NK-92 treated with Interleukin-12 subunit alpha and Interleukin-12 subunit beta, amount 100 ng/mL, for 24 hours (cell line): ENCODE measurements around the gene ADAMTS17.

Experiments
- DNase-seq: peaks from one replicate; lab custom pipeline; 2025; lab: John Stamatoyannopoulos, UW

ADAMTS17 gene

DNA sequence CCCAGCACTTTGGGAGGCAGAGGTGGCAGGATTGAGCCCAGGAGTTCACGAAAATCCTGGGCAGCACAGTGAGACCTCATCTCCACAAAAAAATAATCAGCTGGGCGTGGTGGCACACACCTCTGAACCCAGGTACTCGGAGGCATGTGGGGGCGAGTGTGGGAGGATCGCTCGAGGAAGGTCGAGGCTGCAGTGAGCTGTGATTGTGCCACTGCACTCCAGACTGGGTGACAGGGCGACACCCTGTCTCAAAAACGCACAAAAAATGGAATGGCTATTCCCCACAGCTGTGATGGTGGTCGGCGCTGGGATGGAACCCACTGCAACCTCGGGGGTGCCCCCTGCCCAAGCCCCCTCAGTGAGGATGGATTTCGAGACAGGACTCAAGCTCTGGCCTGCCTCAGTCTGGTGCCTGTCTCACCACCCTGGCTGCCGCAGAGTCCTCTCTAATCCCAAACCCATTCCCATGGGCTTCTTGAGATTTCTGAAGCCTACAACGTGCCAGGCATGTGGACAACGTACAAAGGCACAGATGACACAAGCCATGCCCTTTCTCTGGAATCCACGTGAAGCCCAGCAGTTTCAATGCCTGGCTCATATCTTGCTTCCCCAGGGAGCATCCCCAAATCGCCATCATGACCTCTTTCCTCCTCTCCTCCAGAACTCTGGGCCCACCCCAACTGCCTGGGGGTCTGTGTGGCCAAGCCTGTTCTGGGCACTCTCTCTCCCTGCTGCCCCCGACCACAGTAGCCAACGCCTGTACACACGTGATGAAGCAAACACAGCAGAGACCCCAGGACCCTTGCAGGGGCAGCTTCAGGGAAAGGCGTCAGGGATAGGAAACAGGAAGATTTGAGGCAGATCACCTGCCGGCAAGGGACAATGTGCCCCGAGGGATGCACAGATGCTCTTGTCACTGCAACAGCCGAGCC is 32.4 kb downstream of the ADAMTS17 start:
- no peak for DNase-seq

DNA sequence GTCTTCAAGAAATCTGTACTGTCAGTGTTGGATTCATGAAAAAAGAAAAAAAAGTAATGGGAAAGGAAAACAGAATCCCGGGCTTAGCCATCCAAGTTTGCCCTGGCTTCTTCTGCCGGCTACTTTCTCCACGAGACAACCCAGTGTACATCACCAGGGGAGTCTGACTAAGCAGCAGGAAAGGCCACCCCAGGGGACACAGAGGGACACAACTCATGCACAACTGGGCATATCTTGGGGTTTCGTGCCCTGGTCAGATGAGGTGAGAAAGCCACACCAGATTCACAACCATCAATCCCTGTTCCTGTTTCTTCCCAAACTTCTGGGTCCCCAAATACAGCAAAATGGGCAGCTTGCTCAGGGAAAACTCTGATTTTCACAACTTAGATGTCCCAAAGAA is 33.2 kb downstream of the ADAMTS17 start:
- no peak for DNase-seq

DNA sequence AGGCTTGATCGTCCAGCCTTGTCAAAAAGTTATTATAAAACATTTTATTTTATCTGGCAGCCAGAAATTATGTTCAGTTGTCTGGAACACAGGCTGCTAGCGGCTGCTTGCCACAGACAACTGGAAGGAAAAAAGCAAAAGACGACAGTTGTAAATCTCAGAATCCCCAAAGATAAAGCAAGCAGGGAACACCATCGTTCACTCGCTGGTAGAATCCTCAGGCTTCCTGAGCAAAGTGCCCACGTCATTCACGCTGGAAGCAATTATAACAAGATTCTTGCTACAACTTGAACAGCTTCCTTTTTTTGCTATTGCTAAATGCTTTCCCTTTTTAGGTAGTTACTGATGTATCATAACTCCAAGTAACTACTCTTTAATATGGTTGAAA is 33.6 kb downstream of the ADAMTS17 start:
- DNase-seq, result no peak

DNA sequence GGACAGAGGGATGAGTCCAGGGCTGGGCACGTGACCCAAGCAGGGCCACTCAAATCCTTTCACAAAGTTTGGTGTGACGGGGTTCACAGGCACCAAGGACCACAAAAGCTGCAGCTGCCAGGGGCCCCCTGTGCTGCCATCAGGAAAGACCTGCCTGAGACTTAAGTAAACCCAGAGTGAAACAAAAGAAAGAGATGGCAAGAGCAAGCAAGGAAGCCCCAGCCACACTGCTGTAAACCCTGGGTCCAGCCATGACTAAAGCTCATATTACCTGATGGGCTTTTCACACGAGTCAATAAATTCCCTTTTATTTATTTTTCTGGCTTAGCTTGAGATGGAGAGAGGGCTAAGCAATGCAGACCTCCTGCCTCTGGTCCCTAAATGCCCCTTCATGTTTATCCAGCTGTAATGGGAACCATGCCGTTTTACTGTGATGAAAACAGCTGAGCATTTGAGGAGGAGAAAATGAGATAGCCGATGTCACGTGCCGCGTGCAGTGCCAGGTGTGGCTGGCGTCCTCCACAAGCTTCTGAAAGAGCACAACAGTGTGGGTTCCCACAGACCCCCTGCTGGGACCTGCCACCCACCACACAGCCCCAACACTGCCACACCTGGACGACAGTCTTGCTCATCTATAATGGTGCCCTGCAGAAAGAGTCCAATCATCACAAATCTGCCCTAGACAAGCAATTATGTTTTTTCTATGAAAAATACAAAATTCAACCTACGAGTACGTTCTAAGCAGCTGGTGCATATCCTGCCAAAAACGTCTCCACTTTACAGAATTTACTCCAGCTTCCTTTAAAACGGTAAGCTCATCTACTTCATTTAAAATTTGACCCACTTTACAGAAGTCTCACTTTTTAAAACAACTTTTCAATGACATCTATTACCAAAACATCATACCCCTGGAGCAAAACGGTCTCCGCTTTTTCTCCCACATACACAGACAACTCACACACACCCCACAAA is 34.2 kb downstream of the ADAMTS17 start:
- DNase-seq, result no peak

DNA sequence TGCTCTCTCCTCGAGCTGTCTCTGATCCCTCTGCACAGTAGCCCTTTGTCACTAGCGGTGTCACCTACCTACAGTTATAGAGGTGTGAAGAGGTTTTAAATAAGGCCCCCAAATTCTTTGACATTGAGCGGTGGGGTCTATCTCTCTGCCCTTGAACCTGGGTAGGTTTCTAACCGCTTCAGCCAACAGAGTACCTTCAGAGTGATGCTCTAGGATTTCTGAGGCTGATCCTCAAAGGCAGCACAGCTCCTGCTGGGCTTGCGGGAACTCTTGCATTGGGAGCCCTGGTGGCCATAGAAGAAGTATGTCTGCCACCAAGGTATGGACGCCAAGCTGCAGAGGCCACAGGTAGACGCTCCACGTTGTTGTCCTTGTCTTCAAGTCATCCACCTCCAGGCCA is 35.7 kb downstream of the ADAMTS17 start:
- DNase-seq, result no peak

DNA sequence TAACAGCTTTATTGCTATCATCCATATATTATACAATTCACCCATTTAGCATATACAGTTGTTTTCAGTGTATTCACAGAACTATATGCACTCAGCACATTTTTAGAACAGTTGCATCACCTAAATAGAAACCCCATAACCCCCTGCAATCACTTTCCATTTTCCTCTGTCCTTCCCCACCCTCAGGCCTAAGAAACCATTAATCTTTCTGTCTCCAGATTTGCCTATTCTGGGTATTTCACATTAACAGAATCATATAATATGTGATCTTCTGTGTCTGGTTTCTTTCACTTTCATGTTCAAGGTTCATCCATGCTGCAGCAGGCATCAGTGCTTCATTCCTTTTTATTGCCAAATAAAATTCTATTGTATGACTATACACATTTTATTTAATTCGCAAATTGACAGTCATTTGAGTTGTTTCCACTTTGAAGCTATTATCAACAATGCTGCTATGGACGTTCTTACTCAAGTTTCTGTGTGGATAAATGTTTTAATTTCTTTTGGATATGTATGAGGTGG is 39.8 kb downstream of the ADAMTS17 start:
- no peak for DNase-seq

DNA sequence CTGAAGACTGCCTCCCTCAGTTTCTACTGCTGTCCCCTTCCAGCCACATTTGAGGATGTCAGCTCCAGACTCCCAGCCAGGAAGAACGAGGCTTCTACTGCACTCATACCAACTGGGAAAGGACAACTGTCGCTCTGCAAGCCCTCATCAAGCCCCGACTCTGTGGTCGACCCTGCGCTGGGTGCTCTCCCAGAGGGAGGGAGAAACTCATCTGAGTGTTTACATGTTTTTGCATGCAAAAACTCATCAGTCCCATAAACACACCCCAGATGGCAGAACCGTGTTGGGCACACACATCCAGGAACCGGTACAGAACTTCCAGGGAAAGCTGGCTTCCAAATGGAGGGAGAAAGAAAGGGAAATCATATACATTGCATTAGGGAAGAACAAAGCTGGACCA is 43.5 kb downstream of the ADAMTS17 start:
- no peak for DNase-seq

DNA sequence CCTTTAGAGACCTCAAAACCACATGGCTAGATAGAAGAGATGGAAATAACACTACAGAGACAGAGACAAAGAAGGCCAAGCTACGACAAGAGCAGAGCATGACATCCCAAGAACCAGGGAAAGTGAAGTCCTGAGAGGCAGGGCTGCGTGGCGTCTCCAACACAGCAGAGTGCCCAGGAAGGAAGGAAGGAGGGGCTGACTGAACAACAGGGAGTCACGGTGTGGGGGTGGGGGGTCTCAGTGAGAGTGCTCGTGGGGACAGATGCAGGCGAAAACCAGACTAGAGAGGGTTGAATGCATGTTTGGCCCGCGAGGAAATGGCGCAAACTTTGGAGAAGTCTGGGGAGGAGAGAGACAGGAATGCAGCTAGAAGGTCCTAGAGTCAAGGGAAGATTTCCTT is 44.0 kb downstream of the ADAMTS17 start:
- DNase-seq, result no peak

DNA sequence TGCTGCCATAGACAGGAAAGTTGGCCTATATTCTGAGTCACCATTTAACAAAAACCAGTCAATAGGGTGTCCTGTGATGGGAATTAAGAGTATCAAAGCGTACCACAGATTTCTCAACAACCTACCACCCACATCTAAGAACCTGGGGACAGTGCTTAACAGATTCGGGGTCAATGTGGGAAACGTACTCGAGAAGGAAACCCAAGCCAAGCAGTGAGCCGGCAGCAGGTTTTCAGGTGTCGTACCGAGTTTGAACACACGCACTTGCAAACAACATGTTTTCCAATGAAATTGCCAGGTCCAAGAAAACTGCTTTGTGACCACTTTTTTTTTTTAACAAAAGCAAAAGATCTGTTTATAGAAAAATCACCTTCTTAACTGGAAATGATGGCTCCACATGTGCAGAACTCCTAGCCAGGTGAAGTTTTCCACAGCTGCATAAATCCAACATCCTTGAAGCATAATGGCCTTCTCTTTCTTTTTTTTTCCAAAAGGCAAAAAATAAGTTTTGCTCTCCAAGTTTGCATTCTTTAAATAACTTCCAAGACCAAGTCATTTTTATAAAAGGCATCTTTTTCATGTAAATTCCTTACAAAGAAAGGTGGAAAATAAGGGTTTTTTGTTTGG is 45.7 kb downstream of the ADAMTS17 start:
- no peak for DNase-seq

DNA sequence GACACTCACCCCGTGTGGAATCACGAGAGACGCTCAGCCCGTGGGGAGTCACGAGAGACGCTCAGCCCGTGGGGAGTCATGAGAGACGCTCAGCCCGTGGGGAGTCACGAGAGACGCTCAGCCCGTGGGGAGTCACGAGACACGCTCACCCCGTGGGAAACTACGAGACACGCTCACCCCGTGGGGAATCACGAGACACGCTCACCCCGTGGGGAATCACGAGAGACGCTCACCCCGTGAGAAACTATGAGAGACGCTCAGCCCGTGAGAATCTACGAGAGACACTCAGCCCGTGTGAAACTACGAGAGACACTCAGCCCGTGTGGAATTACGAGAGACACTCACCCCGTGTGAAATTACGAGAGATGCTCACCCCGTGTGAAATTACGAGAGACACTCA is 49.8 kb downstream of the ADAMTS17 start:
- DNase-seq, result no peak

DNA sequence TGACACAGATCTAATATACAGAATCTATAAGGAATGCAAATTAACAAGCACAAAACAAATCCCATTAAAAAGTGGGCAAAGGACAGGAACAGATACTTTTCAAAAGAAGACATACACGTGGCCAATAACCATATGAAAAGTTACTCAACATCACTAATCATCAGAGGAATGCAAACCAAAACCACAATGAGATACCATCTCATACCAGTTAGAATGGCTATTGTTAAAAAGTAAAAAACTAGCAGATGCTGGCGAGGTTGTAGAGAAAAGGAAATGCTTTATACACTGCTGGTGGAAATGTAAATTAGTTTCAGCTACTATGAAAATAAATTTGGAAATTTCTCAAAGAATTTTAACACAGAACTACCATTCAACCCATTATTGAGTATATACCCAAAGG is 50.7 kb downstream of the ADAMTS17 start:
- DNase-seq, result no peak

DNA sequence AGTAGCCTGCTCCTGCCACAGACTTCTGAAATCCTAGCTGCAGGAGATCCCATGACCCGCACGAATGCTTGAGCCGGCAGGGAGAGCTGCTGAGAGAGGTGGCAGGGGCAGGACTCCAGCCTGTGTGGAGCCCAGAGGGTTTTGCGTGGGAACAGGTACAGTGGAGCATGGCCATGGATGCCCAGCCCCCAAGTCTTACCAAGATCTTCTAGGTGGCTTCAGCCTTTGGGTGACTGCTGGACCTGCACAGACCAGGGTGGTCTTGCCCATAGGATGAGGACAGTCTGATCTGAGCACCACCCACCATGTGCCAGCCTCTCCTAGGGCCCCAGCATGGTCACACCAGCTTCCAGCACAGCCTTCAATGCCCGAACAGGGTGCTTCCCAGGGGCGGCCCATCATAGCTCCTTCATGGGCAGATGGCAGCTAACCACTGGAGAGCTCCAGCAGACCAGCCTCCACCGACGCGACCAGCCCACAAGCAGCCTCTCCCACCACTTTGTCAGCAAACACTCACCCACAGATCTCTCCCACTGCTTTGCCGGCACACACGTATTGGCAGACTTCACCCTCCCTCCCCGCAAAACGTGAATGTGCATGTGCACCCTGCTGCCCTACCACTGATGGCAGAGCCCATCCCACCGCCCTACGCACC is 56.0 kb downstream of the ADAMTS17 start:
- no peak for DNase-seq

DNA sequence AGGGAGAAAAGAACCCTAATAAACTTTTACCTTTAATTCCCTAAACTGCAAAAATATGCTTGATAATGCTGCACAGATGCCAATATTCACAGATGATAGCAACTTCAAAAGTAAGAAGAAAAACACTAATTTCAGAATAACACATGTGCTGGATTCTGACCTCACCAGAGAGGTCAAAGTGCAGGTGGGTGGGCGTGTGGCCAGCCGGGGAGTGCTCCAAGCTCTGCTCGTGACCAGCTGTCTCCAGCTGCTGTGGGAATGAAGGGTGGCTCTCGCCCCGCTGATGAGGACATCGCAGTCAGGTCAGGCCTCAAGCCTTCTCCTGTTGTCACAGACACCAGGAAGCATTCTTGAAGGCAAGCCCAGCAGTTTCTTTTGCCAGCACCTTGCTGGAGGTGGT is 57.1 kb downstream of the ADAMTS17 start:
- DNase-seq, result no peak

DNA sequence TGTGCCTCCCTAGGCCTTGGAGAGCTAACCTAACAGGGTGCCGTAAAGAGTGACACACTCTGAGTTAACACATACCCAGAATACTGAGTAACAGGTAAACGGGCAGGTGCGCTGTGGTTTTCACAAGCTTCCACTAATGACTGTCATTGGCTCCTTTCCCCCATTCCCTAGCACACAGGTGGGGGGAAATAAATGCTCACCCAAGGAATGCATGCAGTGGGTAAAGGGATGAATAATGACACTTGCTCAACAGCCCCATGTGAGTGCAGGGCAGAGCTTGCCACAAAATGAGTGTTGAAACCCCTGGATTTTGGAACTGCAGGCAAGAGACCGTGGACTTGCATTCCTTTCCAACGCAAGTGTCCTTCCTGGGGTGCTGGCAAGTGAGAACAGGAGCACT is 57.6 kb downstream of the ADAMTS17 start:
- no peak for DNase-seq

DNA sequence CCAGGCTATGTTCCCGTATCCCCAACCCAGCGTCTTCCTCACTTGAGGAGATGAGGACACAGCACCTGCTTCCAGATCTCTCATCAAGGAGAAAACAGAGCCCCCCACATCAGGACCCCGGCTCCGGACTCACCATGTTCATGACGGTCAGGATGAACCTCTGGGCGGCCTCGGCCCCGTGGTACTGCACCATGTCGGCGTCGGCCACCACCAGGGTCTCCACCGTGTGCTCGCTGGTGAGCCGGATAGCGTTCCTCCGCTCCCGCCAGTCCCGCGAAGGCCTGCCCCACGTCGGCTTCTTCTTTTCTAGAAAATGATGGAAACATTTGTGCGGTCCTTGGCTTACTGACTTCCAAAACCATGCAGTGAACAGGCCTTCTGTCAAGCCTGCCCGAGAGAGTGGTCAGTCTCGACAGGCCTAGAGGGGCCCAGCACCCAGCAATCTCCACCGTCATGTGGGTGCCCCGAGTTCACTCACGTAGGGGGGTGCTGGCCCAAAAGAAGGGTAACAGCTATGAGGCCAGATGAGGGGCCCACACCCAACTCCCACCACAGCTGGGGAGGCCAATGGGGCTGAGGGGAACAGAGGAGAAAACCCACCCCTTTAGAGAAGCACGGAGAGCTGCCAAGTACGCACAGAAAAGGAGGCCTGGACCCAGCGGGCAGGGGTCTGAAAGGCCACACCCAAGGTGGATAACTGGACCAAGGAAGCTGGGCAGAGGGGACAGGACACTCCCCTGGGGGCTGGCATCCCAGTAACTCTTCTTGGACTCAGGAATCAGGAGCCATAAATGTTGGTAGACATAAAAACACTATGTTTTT is 60.5 kb downstream of the ADAMTS17 start:
- DNase-seq, result no peak

DNA sequence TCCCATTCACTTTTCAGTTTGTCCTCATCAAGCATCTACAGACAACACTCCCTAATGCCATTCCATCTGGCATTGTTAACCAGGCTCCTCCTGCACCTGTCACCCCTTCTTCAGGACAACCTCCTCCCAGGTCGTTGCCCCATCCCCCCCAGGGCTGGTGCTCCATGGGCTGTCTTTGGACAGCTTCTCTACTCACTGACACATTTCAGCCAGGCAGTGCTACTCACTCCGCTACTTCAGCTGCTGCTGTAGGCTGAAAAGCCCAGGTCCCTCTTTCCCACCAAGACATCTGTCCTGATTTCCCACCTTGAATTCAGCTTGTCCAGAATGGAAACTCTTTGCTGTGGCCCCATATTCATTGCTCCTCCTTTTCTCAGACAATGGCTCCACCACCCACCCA is 61.9 kb downstream of the ADAMTS17 start:
- no peak for DNase-seq

DNA sequence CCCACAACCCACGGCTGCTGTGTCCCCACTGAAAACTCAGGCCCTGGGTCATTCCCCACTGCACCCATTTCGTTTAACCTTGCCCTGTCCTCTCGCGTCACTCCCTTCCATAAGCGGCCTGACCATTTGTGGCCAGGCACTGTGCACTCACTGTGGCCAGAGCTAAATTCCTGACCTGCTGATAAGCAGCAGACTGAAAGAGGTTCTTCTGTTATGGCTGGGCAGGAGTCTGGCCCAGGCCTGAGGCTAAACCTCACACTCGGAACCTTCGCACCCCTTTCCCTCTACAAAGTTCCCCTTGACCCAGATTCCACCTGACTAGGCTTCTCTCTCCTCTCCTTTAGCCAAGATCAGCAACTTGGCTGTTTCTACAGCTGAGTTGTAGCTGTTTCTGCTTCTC is 62.3 kb downstream of the ADAMTS17 start:
- no peak for DNase-seq

DNA sequence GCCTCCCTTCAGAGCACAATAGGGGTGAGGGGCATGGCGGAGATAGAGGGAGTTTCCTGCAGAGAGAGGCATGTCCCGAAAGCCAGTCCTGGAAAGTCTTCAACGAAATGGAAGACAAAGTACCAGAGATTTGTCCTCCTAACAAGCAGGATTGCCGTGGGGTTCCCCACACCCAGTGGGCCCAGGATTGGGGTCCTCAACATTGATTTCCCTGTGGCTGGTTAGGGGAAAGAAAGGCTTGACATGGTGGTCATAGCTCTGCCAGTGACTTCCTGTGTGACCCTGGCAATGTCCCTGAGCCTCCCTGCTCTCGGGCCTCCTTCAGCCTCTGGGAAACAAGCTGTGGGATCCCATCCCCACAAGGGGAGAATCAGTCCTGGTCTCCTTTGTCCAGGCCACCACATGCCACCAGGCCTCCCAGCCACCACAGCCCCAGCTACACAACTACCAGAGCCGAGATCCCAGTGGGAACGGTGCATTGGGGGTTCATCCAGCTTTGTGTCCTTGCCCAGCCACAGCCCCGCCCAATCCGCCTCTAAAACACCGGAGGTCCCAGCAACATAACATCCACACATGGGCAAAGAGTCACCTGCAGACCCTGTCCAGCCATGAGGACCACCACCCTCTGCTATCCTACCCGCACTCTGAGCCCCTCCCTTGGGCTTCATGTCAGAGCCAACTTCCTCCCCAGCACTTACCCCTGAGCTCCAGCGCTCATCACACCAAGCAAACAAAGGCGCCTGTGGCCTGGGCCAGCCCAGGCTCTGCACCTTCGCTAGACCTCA is 63.0 kb downstream of the ADAMTS17 start:
- no peak for DNase-seq

DNA sequence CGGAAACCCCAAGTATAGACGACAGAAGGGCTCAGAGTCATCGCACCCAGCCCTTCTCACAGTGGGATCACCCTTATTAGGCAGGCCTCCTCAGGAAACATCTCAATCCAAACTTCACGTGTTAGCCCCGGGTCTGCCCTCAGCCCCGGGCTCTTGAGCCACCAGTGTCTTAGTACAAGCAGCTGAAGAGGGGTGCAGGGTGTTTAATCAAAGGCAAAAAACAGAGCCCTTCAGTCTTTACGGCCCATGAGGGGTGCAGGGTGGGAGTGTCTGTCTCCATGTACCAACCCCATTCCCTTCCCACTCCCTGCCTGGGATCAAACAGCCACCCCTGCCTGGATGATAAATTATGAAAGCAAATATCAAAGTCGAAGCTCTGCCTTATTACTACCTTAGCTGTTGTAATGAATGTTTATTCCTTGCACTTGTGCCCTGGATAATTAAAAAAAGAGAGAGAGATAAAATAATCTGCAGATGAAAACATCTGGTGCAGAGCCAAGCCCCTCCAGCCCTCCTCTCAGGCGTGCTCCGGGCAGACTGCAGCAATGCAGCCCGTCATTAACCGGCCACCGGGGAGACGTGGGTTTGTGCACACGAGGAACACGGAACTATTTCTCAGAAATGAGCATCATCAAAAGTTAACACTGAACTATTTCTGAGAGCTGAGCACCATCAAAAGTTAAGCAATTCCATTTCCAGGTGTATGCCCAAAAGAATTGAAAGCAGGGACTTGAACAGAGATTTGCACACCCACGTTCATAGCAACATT is 64.5 kb downstream of the ADAMTS17 start:
- no peak for DNase-seq
